Endodermal cell (in vitro differentiated cells): Measurements from ENCODE around the gene DCAF11. TPM values are rescaled to one million over a fixed set of nuclear protein-coding genes. Genes with fewer than 3 reads are reported as not detected.

Experiments used
- DNase-seq: peaks from one replicate; pipeline ENCODE4 v3.0.0-alpha.2; 2017
- H3K27ac ChIP-seq: 2 replicates; pipeline ENCODE4 v1.5.1; 2013; ENCODE audit warnings: mild to moderate bottlenecking, low read depth, low read length, moderate library complexity
- H3K27me3 ChIP-seq: 2 replicates; pipeline ENCODE4 v1.6.1; 2013; ENCODE audit warnings: mild to moderate bottlenecking, low read length, moderate library complexity; ENCODE audit not compliant: insufficient read depth, control insufficient read depth, poor library complexity, severe bottlenecking
- H3K36me3 ChIP-seq: 2 replicates; pipeline ENCODE4 v1.7.0; 2013; ENCODE audit warnings: mild to moderate bottlenecking, low read length, moderate library complexity; ENCODE audit not compliant: control insufficient read depth, insufficient read depth
- H3K4me1 ChIP-seq: one replicate; pipeline ENCODE4 v1.7.0; 2013; ENCODE audit warnings: low read length; ENCODE audit not compliant: control insufficient read depth, insufficient read depth
- H3K4me3 ChIP-seq: 2 replicates; pipeline ENCODE4 v1.5.1; 2013; ENCODE audit warnings: mild to moderate bottlenecking, low read length, moderate library complexity
- H3K9ac ChIP-seq: 2 replicates; pipeline ENCODE4 v1.6.1; 2013; ENCODE audit warnings: mild to moderate bottlenecking, low read length, moderate library complexity; ENCODE audit not compliant: poor library complexity, severe bottlenecking; ENCODE audit errors: extremely low read depth
- H3K9me3 ChIP-seq: 2 replicates; pipeline ENCODE4 v1.6.1; 2013; ENCODE audit warnings: mild to moderate bottlenecking, low read length, moderate library complexity; ENCODE audit not compliant: control insufficient read depth
- H3K27ac Mint-ChIP-seq: 2 replicates; pipeline ENCODE4 v1.8.0; 2020; ENCODE audit warnings: mixed read lengths
- H3K27me3 Mint-ChIP-seq: 2 replicates; pipeline ENCODE4 v1.8.0; 2021; ENCODE audit warnings: mild to moderate bottlenecking, mixed read lengths; ENCODE audit not compliant: insufficient read depth
- H3K36me3 Mint-ChIP-seq: 2 replicates; pipeline ENCODE4 v1.8.0; 2020; ENCODE audit warnings: low read depth, mixed read lengths
- H3K4me1 Mint-ChIP-seq: 2 replicates; pipeline ENCODE4 v1.8.0; 2020; ENCODE audit warnings: mixed read lengths
- H3K4me3 Mint-ChIP-seq: 2 replicates; pipeline ENCODE4 v1.8.0; 2020; ENCODE audit warnings: mild to moderate bottlenecking, moderate library complexity, mixed read lengths
- H3K9me3 Mint-ChIP-seq: 2 replicates; pipeline ENCODE4 v1.8.0; 2020; ENCODE audit warnings: mild to moderate bottlenecking, mixed read lengths
- WGBS, 2 experiments: methylation state at CpG; one replicate each; pipeline versions ENCODE4 v1.1.5 to v1.1.7; 2013; ENCODE audit warnings: missing lambda C conversion rate in 2 of 2, mixed read lengths in 1 of 2; ENCODE audit not compliant: insufficient coverage in 1 of 2, insufficient read length in 1 of 2; 5-methylcytosine and 5-hydroxymethylcytosine counted together
- total RNA-seq, 2 donors: library from RNA; stranded (reverse); fragmentation: NEBNext Ultra II Directional in 1 of 2; extraction: Animal tissue kit (Norgen Biotek cat#: 25700) in 1 of 2; gene quantifications; 2 replicates in 1 of 2; 3 replicates in 1 of 2; pipeline ENCODE4 v1.2.1, GENCODE V29; 2021
- TF ChIP-seq, protein P1 (sequence below): fragments of 200-600 bp; sonication (generic); conservative IDR thresholded peaks from 2 replicates; pipeline ENCODE4 v1.5.0; 2021; ENCODE audit warnings: antibody characterized with exemption, mild to moderate bottlenecking

DCAF11 gene
- total RNA-seq, 2 donors from 2014 or later: 71.1 to 72.2 TPM

DNA sequence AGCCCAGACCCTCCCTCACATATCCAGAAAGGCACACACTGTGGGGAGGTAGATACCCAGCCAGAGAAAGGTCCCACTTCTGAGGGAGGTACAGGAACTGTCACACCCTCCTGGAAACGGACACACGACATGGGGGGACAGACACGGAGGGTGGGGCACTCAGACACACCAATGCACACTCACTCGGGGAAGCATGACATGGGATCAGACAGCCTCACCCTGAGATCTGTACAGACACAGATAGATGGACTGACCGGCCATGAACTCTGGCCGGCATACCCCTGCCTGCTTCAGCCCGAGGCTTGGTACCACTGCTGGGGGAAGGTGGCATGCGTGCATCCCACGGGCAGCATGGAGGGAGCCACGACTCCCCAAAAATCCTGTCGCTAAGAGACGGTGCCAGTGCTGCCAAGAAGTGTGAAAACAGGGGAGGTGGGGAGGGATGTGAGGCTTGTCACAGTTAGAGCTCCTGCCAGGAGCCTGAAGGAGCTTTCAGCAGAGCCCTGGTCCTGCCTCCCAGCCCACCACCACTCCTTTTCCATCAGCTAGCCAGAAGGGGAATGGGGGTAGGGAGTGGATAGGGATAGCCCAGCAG lies 42.6 kb upstream of the DCAF11 start:
- Mint-ChIP-seq H3K27ac (no peak overlapping the region), H3K36me3 (no peaks in the 10 kb centered on the region), H3K9me3 (no peaks in the 10 kb centered on the region), H3K4me1 (peaks cover 16% of the 10 kb centered on the region), H3K27me3 (peaks cover 4% of the 10 kb centered on the region), H3K4me3 (no peak overlapping the region)
- WGBS, 2 experiments: 89 to 92% methylated on average over 11 to 12 of the region's 12 CpGs
- Histone ChIP-seq H3K9ac (no peak overlapping the region), H3K4me1 (peaks cover 9% of the 10 kb centered on the region), H3K27me3 (no peaks in the 10 kb centered on the region), H3K4me3 (no peak overlapping the region), H3K36me3 (no peaks in the 10 kb centered on the region), H3K9me3 (no peaks in the 10 kb centered on the region), H3K27ac (no peak overlapping the region)
- no peak for DNase-seq
- TF ChIP-seq, protein P1, sequence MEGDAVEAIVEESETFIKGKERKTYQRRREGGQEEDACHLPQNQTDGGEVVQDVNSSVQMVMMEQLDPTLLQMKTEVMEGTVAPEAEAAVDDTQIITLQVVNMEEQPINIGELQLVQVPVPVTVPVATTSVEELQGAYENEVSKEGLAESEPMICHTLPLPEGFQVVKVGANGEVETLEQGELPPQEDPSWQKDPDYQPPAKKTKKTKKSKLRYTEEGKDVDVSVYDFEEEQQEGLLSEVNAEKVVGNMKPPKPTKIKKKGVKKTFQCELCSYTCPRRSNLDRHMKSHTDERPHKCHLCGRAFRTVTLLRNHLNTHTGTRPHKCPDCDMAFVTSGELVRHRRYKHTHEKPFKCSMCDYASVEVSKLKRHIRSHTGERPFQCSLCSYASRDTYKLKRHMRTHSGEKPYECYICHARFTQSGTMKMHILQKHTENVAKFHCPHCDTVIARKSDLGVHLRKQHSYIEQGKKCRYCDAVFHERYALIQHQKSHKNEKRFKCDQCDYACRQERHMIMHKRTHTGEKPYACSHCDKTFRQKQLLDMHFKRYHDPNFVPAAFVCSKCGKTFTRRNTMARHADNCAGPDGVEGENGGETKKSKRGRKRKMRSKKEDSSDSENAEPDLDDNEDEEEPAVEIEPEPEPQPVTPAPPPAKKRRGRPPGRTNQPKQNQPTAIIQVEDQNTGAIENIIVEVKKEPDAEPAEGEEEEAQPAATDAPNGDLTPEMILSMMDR: no peak

DNA sequence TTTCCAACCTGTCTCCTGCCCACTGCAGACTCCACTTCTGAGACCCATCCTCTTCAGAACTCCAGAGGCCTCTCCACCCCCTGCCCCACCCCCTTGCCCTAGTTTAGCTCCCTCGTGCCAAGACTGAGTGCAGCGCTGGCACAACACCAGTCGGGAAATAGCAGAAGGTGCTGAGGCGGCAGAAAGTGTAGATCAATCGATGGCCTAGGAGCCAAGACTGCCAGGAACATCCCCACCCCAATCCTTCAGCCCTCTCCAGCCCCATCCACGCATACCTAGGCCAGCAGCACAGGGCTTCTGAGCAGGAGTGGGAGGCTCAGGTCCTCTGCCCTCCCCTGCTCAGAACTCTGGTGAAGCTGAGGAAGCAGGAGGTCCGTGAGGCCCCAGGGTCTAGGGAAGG lies 42.1 kb upstream of the DCAF11 start:
- Histone ChIP-seq H3K4me1 (peaks cover 9% of the 10 kb centered on the region), H3K9ac (no peak overlapping the region), H3K27me3 (peaks cover 4% of the 10 kb centered on the region), H3K9me3 (no peaks in the 10 kb centered on the region), H3K36me3 (no peaks in the 10 kb centered on the region), H3K27ac (no peak overlapping the region), H3K4me3 (no peak overlapping the region)
- Mint-ChIP-seq H3K27me3 (peaks cover 4% of the 10 kb centered on the region), H3K4me3 (no peak overlapping the region), H3K27ac (no peak overlapping the region), H3K36me3 (no peaks in the 10 kb centered on the region), H3K9me3 (no peaks in the 10 kb centered on the region), H3K4me1 (peaks cover 16% of the 10 kb centered on the region)
- no peak for DNase-seq
- TF ChIP-seq, protein P1: no peak
- WGBS, 2 experiments: 88% methylated on average over 7 of the region's 7 CpGs; no CpG with 5 or more reads in 1 of the 2 experiments

DNA sequence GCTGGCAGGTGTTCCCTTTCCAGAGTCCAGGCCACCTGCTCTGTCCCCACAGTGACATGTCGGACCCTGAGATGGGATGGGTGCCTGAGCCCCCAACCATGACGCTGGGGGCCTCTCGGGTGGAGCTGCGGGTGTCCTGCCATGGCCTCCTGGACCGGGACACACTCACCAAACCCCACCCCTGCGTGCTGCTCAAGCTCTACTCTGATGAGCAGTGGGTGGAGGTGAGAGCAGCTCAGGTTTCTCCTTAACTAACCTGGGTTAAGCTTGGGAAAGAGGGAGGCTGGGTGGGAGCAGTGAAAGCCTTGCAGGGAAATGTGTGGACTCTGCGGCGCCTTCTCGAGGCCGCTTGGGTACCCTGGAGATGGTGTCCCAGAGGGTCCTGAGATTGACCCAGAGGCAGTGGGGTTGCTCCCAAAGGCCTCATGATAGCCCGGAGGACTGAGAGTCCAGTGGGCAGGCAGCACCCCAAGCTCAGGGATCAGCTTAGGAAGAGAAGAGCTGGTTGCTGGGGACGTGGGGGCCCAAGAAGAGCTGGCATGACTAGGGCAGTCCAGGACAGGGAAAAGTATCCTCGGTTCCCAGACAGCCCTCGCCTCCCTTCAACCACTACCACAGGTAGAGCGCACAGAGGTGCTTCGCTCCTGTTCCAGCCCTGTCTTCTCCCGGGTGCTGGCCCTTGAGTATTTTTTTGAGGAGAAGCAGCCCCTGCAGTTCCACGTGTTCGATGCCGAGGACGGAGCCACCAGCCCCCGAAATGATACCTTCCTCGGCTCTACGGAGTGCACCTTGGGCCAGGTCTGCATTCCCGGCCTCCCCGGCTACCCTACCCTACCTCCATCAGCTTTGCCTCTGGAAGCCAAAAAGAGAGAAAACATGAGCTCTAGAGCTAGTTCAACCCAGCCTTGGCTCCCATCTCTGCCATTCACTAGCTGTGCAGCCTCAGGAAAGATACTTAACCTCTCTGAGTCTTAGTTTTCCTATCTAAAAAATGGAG lies 41.4 kb upstream of the DCAF11 start:
- WGBS, 2 experiments: 91 to 93% methylated on average over 16 to 26 of the region's 26 CpGs
- no peak overlapping the region for H3K4me3 Mint-ChIP-seq
- Histone ChIP-seq H3K4me1 (peaks cover 9% of the 10 kb centered on the region), H3K27ac (no peak overlapping the region), H3K9ac (no peak overlapping the region), H3K27me3 (peaks cover 5% of the 10 kb centered on the region), H3K9me3 (no peaks in the 10 kb centered on the region), H3K36me3 (no peaks in the 10 kb centered on the region), H3K4me3 (no peak overlapping the region)
- H3K9me3 Mint-ChIP-seq: no peaks in the 10 kb centered on the region
- H3K27me3 Mint-ChIP-seq: peaks cover 4% of the 10 kb centered on the region
- TF ChIP-seq, protein P1: no peak
- DNase-seq: no peak
- peaks cover 20% of the 10 kb centered on the region for H3K4me1 Mint-ChIP-seq
- no peak overlapping the region for H3K27ac Mint-ChIP-seq
- H3K36me3 Mint-ChIP-seq: no peaks in the 10 kb centered on the region
